Esophagus mucosa (tissue), 1 donor: ENCODE measurements around the gene HAUS5. TPM values are rescaled to one million over a fixed set of nuclear protein-coding genes. Genes with fewer than 3 reads are reported as not detected.

Experiments
- ATAC-seq: fragments of 200-7000 bp; cut with Tn5 transposase; one replicate; pipeline ENCODE4 v1.9.1; 2020
- total RNA-seq: library from RNA; stranded (reverse); gene quantifications from one replicate; pipeline ENCODE4 v1.2.4, GENCODE V29; 2023
- donor health status: DM: yes; HTN: yes; CAD: no.

Gene HAUS5
- total RNA-seq, 1 donor from 2014 or later = 15.4 TPM

- peak; percentile 51 for ATAC-seq
These were observed 2.6 kb upstream of the HAUS5 start for GRCh38 chr19:35609851-35610353.

GRCh38 chr19:35612224-35612558 is 344 bp upstream of the HAUS5 start:
- no peak for ATAC-seq

GRCh38 chr19:35613574-35613973 is 1.0 kb downstream of the HAUS5 start:
- no peak for ATAC-seq

GRCh38 chr19:35615036-35615435 is 2.5 kb downstream of the HAUS5 start:
- ATAC-seq = no peak

GRCh38 chr19:35618857-35619256 is 6.3 kb downstream of the HAUS5 start:
- ATAC-seq = no peak

GRCh38 chr19:35619290-35619923 is 6.9 kb downstream of the HAUS5 start:
- no peak for ATAC-seq

- no peak for ATAC-seq
These were observed 7.5 kb downstream of the HAUS5 start for GRCh38 chr19:35620001-35620400.

- no peak for ATAC-seq
These were observed 9.2 kb downstream of the HAUS5 start for GRCh38 chr19:35621708-35622107.

- ATAC-seq = no peak
These were observed 10.2 kb downstream of the HAUS5 start for GRCh38 chr19:35622750-35623149.

GRCh38 chr19:35623327-35624010 is 10.9 kb downstream of the HAUS5 start:
- no peak for ATAC-seq

GRCh38 chr19:35628264-35628564 is 15.7 kb downstream of the HAUS5 start:
- no peak for ATAC-seq

- peak; percentile 99 for ATAC-seq
These were observed 16.2 kb downstream of the HAUS5 start, which contains the start of gene RBM42 for GRCh38 chr19:35628565-35629331. TSS of gene RBM42 (plus strand) at chr19:35629036. CDS start at chr19:35629154, 118 bp downstream.

- no peak for ATAC-seq
These were observed 16.7 kb downstream of the HAUS5 start for GRCh38 chr19:35629332-35629633.

- no peak for ATAC-seq
These were observed 21.3 kb downstream of the HAUS5 start for GRCh38 chr19:35633727-35634440.

GRCh38 chr19:35636651-35637050 is 24.1 kb downstream of the HAUS5 start:
- ATAC-seq = no peak

GRCh38 chr19:35637165-35637564 is 24.6 kb downstream of the HAUS5 start:
- ATAC-seq = no peak

GRCh38 chr19:35639321-35639639 is 26.7 kb downstream of the HAUS5 start:
- no peak for ATAC-seq

GRCh38 chr19:35639863-35640262 is 27.3 kb downstream of the HAUS5 start:
- no peak for ATAC-seq

GRCh38 chr19:35641515-35642151 is 29.1 kb downstream of the HAUS5 start, which contains the start of gene ETV2:
TSS of gene ETV2 (plus strand) at chr19:35641745. CDS start at chr19:35642461, 716 bp downstream.
- no peak for ATAC-seq

GRCh38 chr19:35642312-35642711 is 29.8 kb downstream of the HAUS5 start:
- no peak for ATAC-seq

- ATAC-seq = no peak
These were observed 30.3 kb downstream of the HAUS5 start for GRCh38 chr19:35642798-35643254.
